Liver (tissue), 9 donors: ENCODE measurements around the gene TTC39C. TPM values are rescaled to one million over a fixed set of nuclear protein-coding genes. Genes with fewer than 3 reads are reported as not detected.

ENCODE experiments used
- DNase-seq: peaks from one replicate; pipeline ENCODE4 v3.0.0-alpha.2; 2017; ENCODE audit warnings: low spot score
- H3K27ac ChIP-seq, 2 donors: one replicate each; pipeline ENCODE4 v1.7.0; 2013; ENCODE audit warnings: inconsistent platforms in 2 of 2, low read length in 2 of 2, control low read depth in 1 of 2, low read depth in 1 of 2, mild to moderate bottlenecking in 1 of 2
- H3K27me3 ChIP-seq, 4 donors: one replicate each; pipeline versions ENCODE4 v1.6.1 to v1.7.0; 2013; ENCODE audit warnings: low read length in 3 of 4, inconsistent platforms in 1 of 4, mild to moderate bottlenecking in 1 of 4, moderate library complexity in 1 of 4; ENCODE audit not compliant: control insufficient read depth in 4 of 4, insufficient read depth in 4 of 4
- H3K36me3 ChIP-seq, 4 donors: one replicate each; pipeline versions ENCODE4 v1.6.1 to v1.7.0; 2013; ENCODE audit warnings: low read length in 3 of 4, mild to moderate bottlenecking in 3 of 4, low read depth in 1 of 4, moderate library complexity in 1 of 4; ENCODE audit not compliant: control insufficient read depth in 4 of 4, insufficient read depth in 3 of 4
- H3K4me1 ChIP-seq, 4 donors: one replicate each; pipeline versions ENCODE4 v1.6.1 to v1.7.0; 2013; ENCODE audit warnings: low read length in 3 of 4, mild to moderate bottlenecking in 3 of 4, moderate library complexity in 1 of 4; ENCODE audit not compliant: control insufficient read depth in 4 of 4, insufficient read depth in 4 of 4
- H3K4me3 ChIP-seq, 3 donors: one replicate each; pipeline versions ENCODE4 v1.6.1 to v1.7.0; 2013; ENCODE audit warnings: low read length in 3 of 3, control low read depth in 1 of 3, low read depth in 1 of 3, mild to moderate bottlenecking in 1 of 3
- H3K9ac ChIP-seq, 2 donors: one replicate each; pipeline ENCODE4 v1.7.0; 2013; ENCODE audit warnings: low read length in 2 of 2, mild to moderate bottlenecking in 2 of 2, moderate library complexity in 2 of 2, control low read depth in 1 of 2, low read depth in 1 of 2
- H3K9me3 ChIP-seq, 4 donors: one replicate each; pipeline versions ENCODE4 v1.6.1 to v1.7.0; 2013; ENCODE audit warnings: low read length in 3 of 4; ENCODE audit not compliant: control insufficient read depth in 4 of 4
- ATF3 ChIP-seq: IDR thresholded peaks from 2 replicates; pipeline ENCODE4 v1.6.1; 2016; ENCODE audit warnings: antibody characterized with exemption
- CTCF ChIP-seq: fragments of 150-350 bp; IDR thresholded peaks from 2 replicates; pipeline ENCODE4 v1.5.1; 2017; ENCODE audit warnings: improper control_type of control experiment, low read depth, low read length; ENCODE audit not compliant: missing input control
- EGR1 ChIP-seq, 2 donors: IDR thresholded peaks; 2 replicates each; pipeline ENCODE4 v1.6.1; 2016 to 2018; ENCODE audit warnings: antibody characterized with exemption in 2 of 2, low read depth in 2 of 2
- FOXA1 ChIP-seq: IDR thresholded peaks from 2 replicates; pipeline ENCODE4 v1.6.1; 2016; ENCODE audit warnings: antibody characterized with exemption
- FOXA2 ChIP-seq: IDR thresholded peaks from 2 replicates; pipeline ENCODE4 v1.6.1; 2016; ENCODE audit warnings: antibody characterized with exemption
- GABPA ChIP-seq, 2 donors: IDR thresholded peaks in 1 of 2; conservative IDR thresholded peaks in 1 of 2; 2 replicates each; pipeline ENCODE4 v1.6.1; 2016; ENCODE audit warnings: antibody characterized with exemption in 2 of 2, mild to moderate bottlenecking in 1 of 2, moderate library complexity in 1 of 2
- HNF4A ChIP-seq, 2 donors: conservative IDR thresholded peaks; 2 replicates each; pipeline ENCODE4 v1.6.1; 2016; ENCODE audit warnings: antibody characterized with exemption in 2 of 2, mild to moderate bottlenecking in 2 of 2
- HNF4G ChIP-seq: IDR thresholded peaks from 2 replicates; pipeline ENCODE4 v1.6.1; 2016; ENCODE audit warnings: antibody characterized with exemption
- JUND ChIP-seq, 2 donors: IDR thresholded peaks; 2 replicates each; pipeline ENCODE4 v1.6.1; 2016; ENCODE audit warnings: antibody characterized with exemption in 2 of 2
- MAX ChIP-seq: IDR thresholded peaks from 2 replicates; pipeline ENCODE4 v1.6.1; 2016; ENCODE audit warnings: antibody characterized with exemption
- RAD21 ChIP-seq, 2 donors: IDR thresholded peaks; 2 replicates each; pipeline ENCODE4 v1.6.1; 2016; ENCODE audit warnings: antibody characterized with exemption in 2 of 2, mild to moderate bottlenecking in 2 of 2
- REST ChIP-seq: IDR thresholded peaks from 2 replicates; pipeline ENCODE4 v1.6.1; 2016; ENCODE audit warnings: antibody characterized with exemption, mild to moderate bottlenecking
- RXRA ChIP-seq, 2 donors: IDR thresholded peaks; 2 replicates each; pipeline ENCODE4 v1.6.1; 2017 to 2018; ENCODE audit warnings: antibody characterized with exemption in 2 of 2, mild to moderate bottlenecking in 1 of 2
- SP1 ChIP-seq: IDR thresholded peaks from 2 replicates; pipeline ENCODE4 v1.6.1; 2018; ENCODE audit warnings: antibody characterized with exemption, mild to moderate bottlenecking
- TAF1 ChIP-seq: conservative IDR thresholded peaks from 2 replicates; pipeline ENCODE4 v1.6.1; 2016; ENCODE audit warnings: antibody characterized with exemption, mild to moderate bottlenecking
- YY1 ChIP-seq: IDR thresholded peaks from 2 replicates; pipeline ENCODE4 v1.6.1; 2016; ENCODE audit warnings: antibody characterized with exemption, mild to moderate bottlenecking
- ZBTB33 ChIP-seq: IDR thresholded peaks from 2 replicates; pipeline ENCODE4 v1.6.1; 2016; ENCODE audit warnings: antibody characterized with exemption
- WGBS: extraction: QIAGEN DNeasy Blood & Tissue Kit; methylation state at CpG from one replicate; pipeline ENCODE4 v1.1.7; 2013; 5-methylcytosine and 5-hydroxymethylcytosine counted together
- polyA plus RNA-seq, 2 donors: library from polyadenylated mRNA; stranded (reverse) in 1 of 2; unstranded in 1 of 2; fragments of 200-250 nt in 1 of 2; fragments of >200 nt in 1 of 2; fragmentation: Nextera tagmentation in 1 of 2; extraction: Ambion mirVana in 1 of 2; gene quantifications; one replicate each; pipeline versions ENCODE4 v1.2.1 to v1.2.3, GENCODE V29; 2013 to 2015
- total RNA-seq, 2 donors: library from RNA; depleted of rRNA; stranded (reverse); fragments of >200 nt; gene quantifications; one replicate each; pipeline ENCODE4 v1.2.3, GENCODE V29; 2014
- donor health status: healthy.
- donor health status: healthy.
- donor health status: healthy.
- donor health status: healthy.
- donor health status: healthy.

TTC39C gene
- total and polyA plus RNA-seq, 4 donors: 22.8 to 55.1 (median 38.6) TPM

GRCh38 chr18:24052053-24052452 is 37.5 kb downstream of the TTC39C start:
- 37% methylated on average over 7 of the region's 7 CpGs for WGBS
- H3K27ac ChIP-seq: peak overlapping the region; percentile 82 to 96
- DNase-seq: no peak
- H3K9ac ChIP-seq: no peak overlapping the region
- peaks cover 6 to 33% (median 13%) of the 10 kb centered on the region in 4 donors for H3K4me1 ChIP-seq
- H3K36me3 ChIP-seq: no peaks in the 10 kb centered on the region
- no peaks in the 10 kb centered on the region for H3K27me3 ChIP-seq
- no peak overlapping the region for H3K4me3 ChIP-seq
- no peaks in the 10 kb centered on the region for H3K9me3 ChIP-seq
- TF ChIP-seq HNF4A (conservative IDR thresholded peaks at IDR 0.05) (peak; percentile 56 to 59), FOXA2 (peak; percentile 92), HNF4G (no peak), CTCF (no peak), JUND (IDR thresholded peaks at IDR 0.05) (peak; percentile 60 to 70), EGR1 (IDR thresholded peaks at IDR 0.05; ENCODE audit: low read depth in 2 of 2) (no peak), RAD21 (IDR thresholded peaks at IDR 0.05) (peak; percentile 50 to 60), ATF3 (peak; percentile 67), YY1 (peak; percentile 75), RXRA (IDR thresholded peaks at IDR 0.05) (peak in 1 of 2 donors; percentile 42), TAF1 (peak; percentile 46), SP1 (no peak), FOXA1 (peak; percentile 92), GABPA (IDR thresholded peaks at IDR 0.05 in 1 of 2, conservative IDR thresholded peaks at IDR 0.05 in 1 of 2) (no peak), MAX (no peak), REST (peak; percentile 52)

GRCh38 chr18:24053211-24053610 is 38.7 kb downstream of the TTC39C start:
- Histone ChIP-seq H3K4me3 (no peak overlapping the region), H3K36me3 (no peaks in the 10 kb centered on the region), H3K4me1 (peaks cover 6 to 33% (median 13%) of the 10 kb centered on the region in 4 donors), H3K27ac (peak overlapping the region; percentile 20 to 82), H3K27me3 (no peaks in the 10 kb centered on the region), H3K9me3 (no peaks in the 10 kb centered on the region), H3K9ac (no peak overlapping the region)
- 88% methylated on average over 4 of the region's 4 CpGs for WGBS
- DNase-seq: no peak
- TF ChIP-seq FOXA1 (no peak), MAX (no peak), YY1 (no peak), ZBTB33 (no peak), GABPA (IDR thresholded peaks at IDR 0.05 in 1 of 2, conservative IDR thresholded peaks at IDR 0.05 in 1 of 2) (no peak), HNF4A (conservative IDR thresholded peaks at IDR 0.05) (no peak), SP1 (no peak), HNF4G (no peak), RAD21 (IDR thresholded peaks at IDR 0.05) (no peak), EGR1 (IDR thresholded peaks at IDR 0.05; ENCODE audit: low read depth in 2 of 2) (no peak), REST (no peak), RXRA (IDR thresholded peaks at IDR 0.05) (no peak), CTCF (no peak)
